Esophagus squamous epithelium (tissue), 5 donors: ENCODE results near the gene FLNB. TPM values are rescaled to one million over a fixed set of nuclear protein-coding genes. Genes with fewer than 3 reads are reported as not detected.

Source experiments
- DNase-seq: peaks from one replicate; lab custom pipeline; 2025; lab: John Stamatoyannopoulos, UW
- H3K27ac ChIP-seq, 4 donors: fragments of 200-600 bp; sonication (generic); one replicate each; pipeline ENCODE4 v1.5.1; 2016 to 2019; ENCODE audit warnings: mild to moderate bottlenecking in 1 of 4
- H3K27me3 ChIP-seq, 4 donors: fragments of 200-600 bp; sonication (generic); 1 replicate in 3 of 4; 2 replicates in 1 of 4; pipeline versions ENCODE4 v1.5.1 to v1.6.0; 2017 to 2021; ENCODE audit warnings: antibody characterized with exemption in 1 of 4
- H3K36me3 ChIP-seq, 3 donors: fragments of 200-600 bp; sonication (generic); one replicate each; pipeline ENCODE4 v1.5.1; 2016 to 2019
- H3K4me1 ChIP-seq, 3 donors: fragments of 200-600 bp; sonication (generic); one replicate each; pipeline ENCODE4 v1.5.1; 2017 to 2019
- H3K4me3 ChIP-seq, 4 donors: fragments of 200-600 bp; sonication (generic); 1 replicate in 3 of 4; 2 replicates in 1 of 4; pipeline ENCODE4 v1.5.1; 2016 to 2019; ENCODE audit warnings: mild to moderate bottlenecking in 2 of 4, moderate library complexity in 1 of 4
- H3K9me3 ChIP-seq, 3 donors: fragments of 200-600 bp; sonication (generic); one replicate each; pipeline ENCODE4 v1.5.1; 2016 to 2019
- POLR2A ChIP-seq, 4 donors: fragments of 450-650 bp; IDR thresholded peaks; one replicate each; pipeline ENCODE4 v1.6.1; 2017; ENCODE audit warnings: antibody characterized with exemption in 4 of 4, mild to moderate bottlenecking in 4 of 4, moderate library complexity in 3 of 4
- WGBS, 2 donors: methylation state at CpG; one replicate each; pipeline ENCODE4 v1.1.5; 2018; 5-methylcytosine and 5-hydroxymethylcytosine counted together
- intact Hi-C: fragments of 100-400 bp; cut with DNase I; formaldehyde crosslinking; loops from one replicate; pipeline ENCODE4 v1.15.0; 2022
- total RNA-seq, 4 donors: library from RNA; depleted of rRNA; stranded (reverse); fragments of >200 nt; gene quantifications; one replicate each; pipeline ENCODE4 v1.1.0, GENCODE V29; 2016
- TF ChIP-seq, protein P1 (sequence below), 6 experiments: fragments of 450-650 bp in 4 of 6; fragments of 200-600 bp in 2 of 6; sonication (generic) in 2 of 6; IDR thresholded peaks; one replicate each; pipeline ENCODE4 v1.5.1; 2016 to 2019; ENCODE audit warnings: antibody characterized with exemption in 6 of 6, mild to moderate bottlenecking in 4 of 6, moderate library complexity in 4 of 6
- donor health status: DM: yes; HTN: yes; CAD: no.

The FLNB gene
- total RNA-seq, 4 donors from 2014 or later, result 65.4 to 77.0 (median 71.5) TPM

DNA sequence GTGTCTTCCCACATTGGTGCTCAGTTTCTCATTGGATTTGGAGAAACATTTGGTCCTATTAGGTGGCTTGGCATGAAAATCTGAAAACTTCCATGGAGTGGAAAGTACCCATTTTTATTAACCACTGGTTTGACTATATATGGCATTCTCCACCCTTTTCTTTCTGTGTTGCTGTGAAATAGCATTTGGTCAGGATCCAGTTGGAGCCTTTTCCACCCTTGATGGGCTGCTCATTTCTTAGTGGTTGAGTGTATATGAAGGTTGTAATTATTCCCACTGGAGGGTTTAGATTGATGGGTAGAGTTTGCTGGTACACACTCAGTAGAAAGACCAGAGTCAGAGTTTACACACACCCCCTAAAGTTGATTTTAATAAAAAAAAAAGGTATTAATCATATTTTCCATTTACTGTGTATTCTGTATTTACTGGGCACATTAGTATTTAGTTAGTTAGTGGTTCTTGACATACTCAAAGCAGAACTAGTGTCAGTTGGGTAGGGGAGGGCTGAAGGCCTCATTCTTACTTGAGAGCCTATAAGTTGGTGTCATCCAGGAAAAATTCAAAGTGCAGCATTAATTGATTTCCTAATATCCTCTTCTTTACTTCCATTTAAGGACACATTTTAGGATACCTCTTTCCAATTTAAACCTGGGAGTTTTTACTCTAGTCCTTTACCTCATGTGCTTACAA, 69.5 kb downstream of the FLNB start:
- TF ChIP-seq, protein P1, sequence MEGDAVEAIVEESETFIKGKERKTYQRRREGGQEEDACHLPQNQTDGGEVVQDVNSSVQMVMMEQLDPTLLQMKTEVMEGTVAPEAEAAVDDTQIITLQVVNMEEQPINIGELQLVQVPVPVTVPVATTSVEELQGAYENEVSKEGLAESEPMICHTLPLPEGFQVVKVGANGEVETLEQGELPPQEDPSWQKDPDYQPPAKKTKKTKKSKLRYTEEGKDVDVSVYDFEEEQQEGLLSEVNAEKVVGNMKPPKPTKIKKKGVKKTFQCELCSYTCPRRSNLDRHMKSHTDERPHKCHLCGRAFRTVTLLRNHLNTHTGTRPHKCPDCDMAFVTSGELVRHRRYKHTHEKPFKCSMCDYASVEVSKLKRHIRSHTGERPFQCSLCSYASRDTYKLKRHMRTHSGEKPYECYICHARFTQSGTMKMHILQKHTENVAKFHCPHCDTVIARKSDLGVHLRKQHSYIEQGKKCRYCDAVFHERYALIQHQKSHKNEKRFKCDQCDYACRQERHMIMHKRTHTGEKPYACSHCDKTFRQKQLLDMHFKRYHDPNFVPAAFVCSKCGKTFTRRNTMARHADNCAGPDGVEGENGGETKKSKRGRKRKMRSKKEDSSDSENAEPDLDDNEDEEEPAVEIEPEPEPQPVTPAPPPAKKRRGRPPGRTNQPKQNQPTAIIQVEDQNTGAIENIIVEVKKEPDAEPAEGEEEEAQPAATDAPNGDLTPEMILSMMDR (IDR thresholded peaks at IDR 0.05), result no peak
- no peak for TF ChIP-seq POLR2A (IDR thresholded peaks at IDR 0.05)
- Histone ChIP-seq H3K9me3 (no peaks in the 10 kb centered on the region), H3K27ac (peak overlapping the region in 3 of 4 donors; percentile 6 to 23 (median 10)), H3K4me1 (peaks cover 0 to 36% (median 12%) of the 10 kb centered on the region in 3 donors), H3K36me3 (peaks cover 0 to 61% (median 0%) of the 10 kb centered on the region in 3 donors), H3K4me3 (no peak overlapping the region), H3K27me3 (no peaks in the 10 kb centered on the region)
- no peak for DNase-seq
- intact Hi-C loops, result no loop called here

DNA sequence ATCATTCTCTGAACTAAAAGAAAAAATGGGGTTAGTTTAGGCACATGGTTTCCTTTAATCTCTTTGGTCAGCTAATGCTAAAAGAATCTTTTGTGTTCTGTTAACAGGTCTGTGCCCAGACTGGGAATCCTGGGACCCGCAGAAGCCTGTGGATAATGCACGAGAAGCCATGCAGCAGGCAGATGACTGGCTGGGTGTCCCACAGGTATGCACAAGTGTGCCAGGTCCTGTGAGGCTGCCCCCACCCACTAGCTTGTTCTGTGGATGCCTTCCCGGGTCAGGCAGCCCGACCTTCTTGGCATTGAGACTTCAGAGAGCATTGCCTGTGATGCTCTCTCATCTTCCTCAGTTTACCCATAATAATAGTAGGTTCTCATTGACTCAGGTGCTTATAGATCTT, 70.4 kb downstream of the FLNB start:
- Histone ChIP-seq H3K27ac (peak overlapping the region in 2 of 4 donors; percentile 23 to 26), H3K9me3 (no peaks in the 10 kb centered on the region), H3K36me3 (peaks cover 0 to 67% (median 0%) of the 10 kb centered on the region in 3 donors), H3K27me3 (no peaks in the 10 kb centered on the region), H3K4me3 (no peak overlapping the region), H3K4me1 (peaks cover 0 to 30% (median 7%) of the 10 kb centered on the region in 3 donors)
- TF ChIP-seq, protein P1 (IDR thresholded peaks at IDR 0.05), result no peak
- TF ChIP-seq POLR2A (IDR thresholded peaks at IDR 0.05), result no peak
- intact Hi-C loops, result no loop called here
- DNase-seq, result no peak
- 65 to 75% methylated on average over 4 of the region's 4 CpGs for WGBS, 2 donors

DNA sequence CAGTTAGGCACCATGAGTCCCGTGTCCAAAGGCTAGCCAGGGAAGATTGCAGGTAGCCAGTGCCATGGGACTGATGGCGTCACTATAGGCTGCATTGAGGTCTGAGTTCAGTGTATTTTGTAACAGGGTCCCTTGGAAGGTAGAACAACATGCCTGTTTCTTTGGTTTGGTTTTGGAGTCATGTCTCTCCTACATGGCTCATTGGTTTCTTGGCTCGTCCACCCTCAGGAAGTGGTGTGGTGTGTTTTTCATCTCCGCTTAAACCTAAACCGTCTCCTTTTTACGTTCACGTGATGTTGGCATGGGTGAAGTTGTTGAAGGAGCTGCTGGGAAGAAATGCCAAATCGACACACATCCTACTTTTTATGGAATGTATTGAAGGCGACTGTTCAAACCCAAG, 71.6 kb downstream of the FLNB start:
- WGBS, 2 donors, result 82 to 92% methylated on average over 9 of the region's 9 CpGs
- Histone ChIP-seq H3K27ac (no peak overlapping the region), H3K27me3 (no peaks in the 10 kb centered on the region), H3K9me3 (no peaks in the 10 kb centered on the region), H3K4me1 (peaks cover 0 to 23% (median 2%) of the 10 kb centered on the region in 3 donors), H3K36me3 (peaks cover 0 to 75% (median 0%) of the 10 kb centered on the region in 3 donors), H3K4me3 (no peak overlapping the region)
- intact Hi-C loops, result no loop called here
- TF ChIP-seq, protein P1 (IDR thresholded peaks at IDR 0.05), result no peak
- no peak for TF ChIP-seq POLR2A (IDR thresholded peaks at IDR 0.05)
- no peak for DNase-seq

DNA sequence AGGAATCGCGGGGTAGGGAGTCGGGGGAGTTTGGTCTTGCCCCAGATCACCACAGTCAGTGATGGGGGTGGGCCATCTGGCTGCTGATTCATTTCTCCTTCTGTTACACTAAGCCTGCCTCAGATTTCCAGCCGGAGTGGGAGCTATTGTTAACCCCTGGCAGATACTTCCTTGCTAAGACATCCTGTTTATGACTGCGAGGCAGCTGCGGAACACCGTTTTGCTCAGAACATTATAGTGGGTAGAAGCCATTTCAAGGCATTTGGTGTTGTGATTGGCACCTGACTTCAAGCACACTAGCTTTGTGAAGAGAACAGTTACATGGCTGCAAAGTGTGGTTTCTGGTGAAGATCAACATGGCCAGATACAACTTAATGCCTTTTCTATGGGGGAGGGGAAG, 73.8 kb downstream of the FLNB start:
- Histone ChIP-seq H3K36me3 (peaks cover 0 to 69% (median 0%) of the 10 kb centered on the region in 3 donors), H3K27me3 (no peaks in the 10 kb centered on the region), H3K4me1 (peaks cover 0 to 31% (median 2%) of the 10 kb centered on the region in 3 donors), H3K9me3 (no peaks in the 10 kb centered on the region), H3K4me3 (no peak overlapping the region), H3K27ac (peak overlapping the region in 3 of 4 donors; percentile 60 to 68 (median 68))
- TF ChIP-seq, protein P1 (IDR thresholded peaks at IDR 0.05), result no peak
- no peak for TF ChIP-seq POLR2A (IDR thresholded peaks at IDR 0.05)
- DNase-seq, result no peak
- WGBS, 2 donors, result 57 to 67% methylated on average over 6 to 7 of the region's 7 CpGs
- intact Hi-C loops, result no loop called here

DNA sequence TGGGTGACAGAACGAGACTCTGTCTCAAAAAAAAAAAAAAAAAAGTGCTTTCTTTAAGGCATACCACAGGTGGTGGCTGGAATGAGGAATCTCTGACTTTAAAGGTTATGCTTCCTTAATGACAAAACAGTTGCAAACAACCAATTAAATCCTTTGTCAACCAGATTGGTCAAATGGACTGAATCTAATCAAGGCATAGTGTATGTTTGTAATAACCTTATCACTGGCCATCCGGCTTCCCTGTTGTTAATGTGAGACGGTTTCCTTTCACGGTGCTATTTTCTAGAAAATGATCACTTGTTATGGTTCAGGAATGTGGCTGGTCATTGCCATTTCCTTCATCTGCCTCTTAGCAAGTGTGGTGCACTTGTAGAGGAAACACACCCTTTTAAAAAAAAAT, 75.9 kb downstream of the FLNB start:
- H3K9me3 ChIP-seq, result no peaks in the 10 kb centered on the region
- no peaks in the 10 kb centered on the region for H3K27me3 ChIP-seq
- H3K4me3 ChIP-seq, result no peak overlapping the region
- intact Hi-C loops, result no loop called here
- peak overlapping the region in 2 of 4 donors; percentile 30 to 68 for H3K27ac ChIP-seq
- DNase-seq, result no peak
- TF ChIP-seq POLR2A (IDR thresholded peaks at IDR 0.05), result no peak
- TF ChIP-seq, protein P1 (IDR thresholded peaks at IDR 0.05), result no peak
- H3K36me3 ChIP-seq, result peaks cover 0 to 65% (median 0%) of the 10 kb centered on the region in 3 donors
- H3K4me1 ChIP-seq, result peaks cover 0 to 31% (median 2%) of the 10 kb centered on the region in 3 donors
- 61 to 70% methylated on average over 4 of the region's 4 CpGs for WGBS, 2 donors
